Measurements from ENCODE around the gene HMGN2.

DNA sequence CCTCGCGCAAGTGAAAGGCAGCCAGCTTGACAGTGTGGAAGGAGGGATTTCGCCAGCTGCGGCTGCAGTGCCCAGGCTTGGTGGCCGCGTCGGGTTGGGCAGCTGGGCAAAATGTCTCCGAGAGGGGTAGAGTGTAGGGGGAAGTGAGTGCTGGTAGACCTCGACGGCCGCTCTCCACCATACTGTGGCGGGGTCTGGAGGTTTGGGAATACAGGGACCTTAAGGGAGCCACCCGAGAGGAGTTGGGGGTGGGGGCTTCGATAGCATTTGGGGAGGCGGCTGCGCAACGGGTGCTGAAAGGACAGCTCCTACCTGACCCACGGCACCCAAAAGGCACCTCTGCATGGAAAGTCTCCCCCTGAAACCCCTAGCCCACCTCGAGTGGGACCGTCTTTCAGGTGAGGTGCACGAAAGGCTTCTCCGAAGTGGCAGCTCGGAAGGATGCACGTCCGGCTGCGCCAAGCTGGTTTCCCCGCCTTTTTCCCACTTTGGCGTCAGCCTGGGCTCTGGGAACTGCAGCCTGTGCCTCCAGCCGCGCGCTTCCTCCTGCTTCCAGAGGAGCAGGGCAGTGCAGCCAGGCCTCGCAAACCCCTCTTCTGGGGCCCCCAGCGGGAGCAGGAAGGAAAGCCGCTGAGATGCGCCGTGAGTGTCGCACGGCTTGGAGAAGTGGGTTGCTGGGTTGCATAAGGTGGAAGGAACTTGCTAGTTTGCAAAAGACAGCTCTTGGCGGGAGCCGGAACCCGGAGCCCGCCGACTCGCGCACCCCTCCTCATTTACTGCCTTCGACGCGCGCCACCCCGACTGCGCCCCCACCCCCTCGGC is 531 bp upstream of the HMGN2 start:
- TF ChIP-seq, protein P1, sequence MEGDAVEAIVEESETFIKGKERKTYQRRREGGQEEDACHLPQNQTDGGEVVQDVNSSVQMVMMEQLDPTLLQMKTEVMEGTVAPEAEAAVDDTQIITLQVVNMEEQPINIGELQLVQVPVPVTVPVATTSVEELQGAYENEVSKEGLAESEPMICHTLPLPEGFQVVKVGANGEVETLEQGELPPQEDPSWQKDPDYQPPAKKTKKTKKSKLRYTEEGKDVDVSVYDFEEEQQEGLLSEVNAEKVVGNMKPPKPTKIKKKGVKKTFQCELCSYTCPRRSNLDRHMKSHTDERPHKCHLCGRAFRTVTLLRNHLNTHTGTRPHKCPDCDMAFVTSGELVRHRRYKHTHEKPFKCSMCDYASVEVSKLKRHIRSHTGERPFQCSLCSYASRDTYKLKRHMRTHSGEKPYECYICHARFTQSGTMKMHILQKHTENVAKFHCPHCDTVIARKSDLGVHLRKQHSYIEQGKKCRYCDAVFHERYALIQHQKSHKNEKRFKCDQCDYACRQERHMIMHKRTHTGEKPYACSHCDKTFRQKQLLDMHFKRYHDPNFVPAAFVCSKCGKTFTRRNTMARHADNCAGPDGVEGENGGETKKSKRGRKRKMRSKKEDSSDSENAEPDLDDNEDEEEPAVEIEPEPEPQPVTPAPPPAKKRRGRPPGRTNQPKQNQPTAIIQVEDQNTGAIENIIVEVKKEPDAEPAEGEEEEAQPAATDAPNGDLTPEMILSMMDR (IDR thresholded peaks at IDR 0.05; ENCODE audit: low read depth, low read length, missing input control) = no peak
- TF ChIP-seq RAD21 (IDR thresholded peaks at IDR 0.05) = no peak

Data from liver (tissue), 3 donors.